Activated CD4-positive, alpha-beta T cell treated with anti-CD3 and anti-CD28 coated beads for 24 hours (primary cell): Measurements from ENCODE around the gene KLK1.
A peak's percentile ranks its signal among the peaks of the same experiment; 100 is the strongest.
"Not testable (repeated sequence)": the region's sequence is repeated elsewhere in the genome, so short reads cannot be mapped to it uniquely, and the experiment has no call there.

Experiments used
- DNase-seq, 2 donors: peaks; one replicate each; pipeline ENCODE4 v3.0.0-alpha.2; 2020; ENCODE audit warnings: low read depth in 2 of 2

Gene KLK1

DNA sequence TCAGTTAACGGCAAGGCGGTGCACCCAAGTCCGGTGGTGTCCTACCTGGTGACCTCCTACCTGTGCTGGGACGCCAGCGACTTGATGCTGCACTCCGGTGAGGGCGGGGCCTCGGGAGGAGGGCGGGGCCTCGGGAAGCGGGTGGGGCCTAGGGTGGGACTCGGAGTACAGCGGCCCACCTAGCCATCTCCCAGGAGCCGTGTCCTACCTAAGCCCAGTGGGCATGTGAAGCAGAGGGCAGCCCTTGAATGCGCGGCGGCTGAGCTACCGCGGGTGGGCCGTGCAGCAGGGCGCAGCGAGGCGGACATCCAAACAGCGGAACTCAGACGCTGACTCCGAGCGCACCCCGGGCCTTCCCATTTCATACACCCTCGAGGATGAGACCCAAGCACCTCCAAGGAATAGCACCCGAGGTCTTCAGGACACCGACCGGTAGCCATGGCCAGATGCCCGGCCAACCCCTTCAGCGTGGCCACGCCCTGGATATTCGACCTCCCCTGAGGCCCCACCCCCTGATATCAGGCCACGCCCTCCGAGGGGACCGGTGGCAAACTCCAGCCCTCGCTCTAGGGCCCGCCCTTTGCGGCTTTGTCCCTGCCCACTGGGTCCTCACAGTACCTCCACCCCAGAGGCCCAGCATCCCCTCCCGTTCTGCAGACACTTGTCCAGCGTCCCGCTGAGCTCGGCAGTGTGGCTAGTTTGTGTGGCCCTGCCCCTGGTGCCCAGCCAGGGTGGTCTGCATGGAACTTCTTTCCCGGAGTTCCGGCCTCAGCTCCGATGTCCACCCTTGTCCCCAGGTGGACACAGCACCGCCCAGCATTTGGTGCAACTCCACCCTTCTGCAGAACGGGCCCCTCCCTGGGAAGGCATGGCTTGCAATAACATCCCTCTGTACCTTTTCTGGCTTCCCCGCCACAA lies 5.4 kb downstream of the KLK1 start:
- no peak for DNase-seq

DNA sequence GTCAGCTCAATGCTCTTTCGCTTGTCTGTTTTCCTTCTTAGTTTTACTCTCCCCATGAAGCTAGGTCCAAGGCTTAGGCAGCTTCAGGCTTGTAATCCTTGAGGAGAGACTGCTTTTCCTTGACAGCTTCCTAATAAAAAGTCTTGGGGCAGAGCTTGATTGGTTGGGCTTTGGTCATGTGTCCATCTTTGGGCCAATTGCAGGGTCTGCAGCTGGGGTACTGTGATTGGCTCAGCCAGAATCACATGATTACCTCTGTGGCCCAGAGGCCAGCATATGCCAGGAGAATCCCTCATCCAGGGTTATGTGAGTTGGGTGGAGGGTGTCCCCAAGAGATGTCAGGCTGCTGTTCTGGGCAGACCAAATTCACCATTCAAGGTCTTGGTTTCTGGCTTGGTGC lies 8.1 kb downstream of the KLK1 start:
- no peak for DNase-seq

DNA sequence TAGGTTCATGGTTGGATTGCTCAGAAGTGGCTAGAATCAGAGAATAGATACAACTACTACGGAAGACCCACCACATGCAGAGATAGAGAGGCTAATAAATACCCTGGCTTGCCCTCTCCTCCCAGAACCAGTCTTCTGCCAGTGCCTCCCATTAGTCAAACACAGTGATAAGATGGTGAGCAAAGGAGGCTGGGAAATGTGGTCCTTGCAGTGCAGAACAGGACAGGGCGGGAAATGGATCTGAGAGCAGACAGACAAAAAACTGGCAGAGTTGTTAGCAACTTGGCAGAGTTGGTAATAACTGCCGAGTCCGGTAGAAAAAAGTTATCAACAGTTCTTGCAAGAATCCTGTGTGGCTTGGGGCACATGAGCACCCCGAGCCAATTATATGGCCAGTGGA lies 8.7 kb downstream of the KLK1 start:
- no peak for DNase-seq

DNA sequence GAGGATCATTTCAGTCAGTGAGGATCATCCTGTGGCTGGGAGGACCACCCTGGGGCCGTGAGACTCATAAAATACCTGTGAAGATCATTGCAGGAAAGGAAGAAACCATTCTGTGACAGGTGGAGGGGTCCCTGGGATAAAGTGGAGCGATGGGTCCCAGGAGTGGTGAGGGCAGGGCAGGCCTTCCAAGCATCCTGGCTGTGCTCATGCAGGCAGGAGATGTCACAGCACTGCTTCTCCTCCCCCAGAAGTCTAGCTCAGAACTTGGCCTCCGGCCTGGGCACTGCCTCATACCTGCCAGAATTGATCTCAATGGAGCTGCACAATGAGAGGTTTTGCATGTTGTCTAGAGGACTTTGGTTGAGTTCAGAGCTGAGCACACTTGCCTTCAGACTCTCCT lies 11.1 kb downstream of the KLK1 start:
- DNase-seq, result no peak

DNA sequence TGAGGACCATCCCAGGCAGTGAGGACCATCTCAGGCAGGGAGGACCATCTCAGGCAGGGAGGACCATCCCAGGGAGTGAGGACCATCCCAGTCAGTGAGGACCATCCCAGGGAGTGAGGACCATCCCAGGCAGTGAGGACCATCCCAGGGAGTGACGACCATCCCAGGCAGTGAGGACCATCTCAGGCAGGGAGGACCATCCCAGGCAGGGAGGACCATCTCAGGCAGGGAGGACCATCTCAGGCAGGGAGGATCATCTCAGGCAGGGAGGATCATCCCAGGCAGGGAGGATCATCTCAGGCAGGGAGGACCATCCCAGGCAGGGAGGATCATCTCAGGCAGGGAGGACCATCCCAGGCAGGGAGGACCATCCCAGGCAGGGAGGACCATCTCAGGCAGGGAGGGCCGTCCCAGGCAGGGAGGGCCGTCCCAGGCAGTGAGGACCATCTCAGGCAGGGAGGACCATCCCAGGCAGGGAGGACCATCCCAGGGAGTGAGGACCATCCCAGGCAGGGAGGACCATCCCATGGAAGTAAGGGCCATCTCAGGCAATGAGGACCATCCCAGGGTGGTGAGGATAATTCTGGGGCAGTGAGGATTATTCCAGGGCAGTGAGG lies 11.9 kb downstream of the KLK1 start:
- not testable (repeated sequence) for DNase-seq

DNA sequence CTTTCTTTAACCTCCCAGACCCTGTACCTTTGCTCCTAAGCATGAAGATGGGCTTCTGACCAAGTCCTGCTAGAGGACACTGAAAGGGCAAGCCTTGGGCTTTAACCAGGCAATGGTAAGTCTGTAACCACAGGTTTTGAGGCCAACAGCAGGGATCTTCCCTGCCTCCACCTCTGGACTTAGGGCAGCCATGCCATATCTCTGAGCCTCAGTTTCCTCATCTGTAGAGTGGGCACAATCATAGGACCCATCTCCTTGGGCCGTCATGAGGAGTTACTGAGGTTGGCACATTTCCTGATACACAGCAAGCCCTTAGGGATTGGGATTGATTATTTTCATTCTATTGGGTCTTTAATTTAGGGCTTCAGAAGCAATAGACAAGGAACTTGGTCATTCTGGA lies 14.7 kb downstream of the KLK1 start:
- DNase-seq, result no peak

DNA sequence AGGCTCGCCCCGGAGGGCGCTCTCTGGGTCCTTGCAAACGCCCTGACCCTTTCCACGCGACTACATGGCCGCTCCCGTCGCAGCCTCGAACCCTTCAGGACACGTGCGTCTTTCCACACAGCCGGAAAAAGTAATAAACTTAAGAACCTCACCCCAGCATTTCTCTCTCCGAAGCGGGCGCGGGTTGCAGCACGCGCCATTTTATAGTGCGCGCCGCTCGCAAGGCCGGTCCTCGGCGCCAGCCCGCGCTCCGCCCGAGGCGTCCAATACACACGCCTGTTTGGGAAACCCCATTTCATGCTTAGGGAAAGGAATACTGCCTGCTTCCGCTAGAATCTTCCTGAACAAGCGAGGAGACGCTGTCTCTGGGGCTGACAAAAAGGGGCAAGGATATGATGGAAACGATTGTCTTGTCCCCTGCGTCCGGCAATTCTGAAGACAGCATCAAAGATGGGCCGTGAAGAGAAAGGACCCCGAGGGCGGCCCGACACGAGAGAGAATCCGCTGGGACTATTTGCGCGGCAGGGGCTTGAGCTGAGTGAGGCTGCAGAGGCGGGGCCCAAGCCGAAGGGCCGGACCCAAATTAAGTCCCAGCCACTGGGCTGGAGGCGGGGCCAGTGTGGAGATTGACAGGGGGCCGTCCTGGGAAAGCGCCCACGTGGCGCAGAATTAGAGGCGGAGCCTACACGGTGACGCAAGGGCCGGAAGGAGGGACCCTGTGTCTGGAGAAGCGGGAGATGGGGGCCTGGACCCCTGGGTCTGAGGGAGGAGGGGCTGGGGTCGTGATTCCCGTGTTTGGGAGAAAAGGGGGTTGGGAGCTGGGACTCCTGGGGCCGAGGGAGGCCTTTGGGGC lies 18.9 kb downstream of the KLK1 start:
- DNase-seq, result peak; percentile 97 to 98

DNA sequence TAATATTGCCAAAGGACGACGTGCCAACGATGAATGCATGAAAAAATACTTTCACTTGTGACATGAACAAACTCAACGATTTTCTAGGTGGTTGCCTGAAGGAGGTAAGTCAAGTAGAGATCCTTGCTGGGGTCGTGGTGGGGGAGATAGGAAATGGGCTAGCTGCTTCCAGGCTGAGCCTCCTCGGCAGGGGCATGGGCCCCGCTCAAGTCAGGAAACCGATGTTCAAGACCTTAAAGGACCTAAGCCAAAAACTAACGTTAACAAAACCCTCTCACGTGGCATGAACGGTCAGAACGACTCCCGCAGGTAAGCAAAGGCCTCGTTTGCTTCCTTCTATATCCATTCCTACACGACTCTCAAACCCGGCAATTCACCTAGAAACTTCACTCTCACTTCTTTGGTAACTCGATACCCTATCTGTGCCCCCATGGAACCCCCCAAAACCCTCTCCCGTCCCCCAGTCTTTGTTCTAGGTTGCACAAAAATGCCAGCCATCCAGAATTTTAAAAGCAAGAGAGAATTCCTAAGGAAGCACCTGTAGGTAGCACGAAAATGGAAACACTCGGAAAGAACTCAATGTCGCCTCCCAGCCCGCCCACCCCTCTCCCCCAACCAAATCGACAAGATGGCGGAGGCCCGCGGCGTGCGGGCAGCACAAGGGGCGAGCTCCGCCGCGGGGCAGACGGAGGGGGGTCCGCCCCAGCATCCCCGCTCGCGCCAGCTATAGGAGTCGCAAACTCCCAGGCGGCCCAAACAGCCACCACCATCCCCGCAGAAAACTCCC lies 19.8 kb downstream of the KLK1 start:
- no peak for DNase-seq

DNA sequence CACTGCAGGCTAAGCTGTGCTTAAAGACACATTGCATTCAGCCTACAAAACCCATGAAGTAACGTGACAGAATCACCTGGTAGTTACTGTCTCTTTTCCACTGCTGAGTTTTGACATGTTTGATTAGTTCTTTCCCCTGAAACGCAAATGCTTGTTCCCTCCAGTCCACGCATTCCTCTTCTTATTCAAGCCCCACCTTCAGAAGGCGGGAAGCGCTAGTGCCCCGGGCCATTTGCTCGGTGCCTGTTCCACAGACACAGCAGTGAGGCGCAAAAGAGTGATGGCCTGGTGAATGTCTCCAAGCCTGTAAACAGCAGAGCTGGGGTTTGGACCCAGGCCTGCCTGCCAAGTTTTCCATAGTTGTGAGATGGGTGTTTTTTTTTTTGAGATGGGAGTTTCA lies 22.5 kb downstream of the KLK1 start:
- no peak for DNase-seq

DNA sequence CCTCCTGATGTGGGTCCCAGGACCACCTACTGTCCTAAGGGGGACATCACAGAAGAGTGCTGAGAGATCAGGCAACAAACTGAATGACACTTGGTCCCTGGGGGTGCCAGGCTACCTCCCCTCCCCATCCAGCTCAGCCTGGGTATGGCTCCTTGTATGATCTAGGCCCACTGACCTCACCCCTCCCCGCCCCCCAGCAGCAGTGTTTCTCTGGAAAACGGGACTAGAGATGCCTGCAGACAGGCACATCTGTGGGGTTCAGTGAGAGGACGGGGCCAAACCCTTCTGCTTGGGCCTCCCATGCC lies 24.1 kb downstream of the KLK1 start:
- DNase-seq, result no peak

DNA sequence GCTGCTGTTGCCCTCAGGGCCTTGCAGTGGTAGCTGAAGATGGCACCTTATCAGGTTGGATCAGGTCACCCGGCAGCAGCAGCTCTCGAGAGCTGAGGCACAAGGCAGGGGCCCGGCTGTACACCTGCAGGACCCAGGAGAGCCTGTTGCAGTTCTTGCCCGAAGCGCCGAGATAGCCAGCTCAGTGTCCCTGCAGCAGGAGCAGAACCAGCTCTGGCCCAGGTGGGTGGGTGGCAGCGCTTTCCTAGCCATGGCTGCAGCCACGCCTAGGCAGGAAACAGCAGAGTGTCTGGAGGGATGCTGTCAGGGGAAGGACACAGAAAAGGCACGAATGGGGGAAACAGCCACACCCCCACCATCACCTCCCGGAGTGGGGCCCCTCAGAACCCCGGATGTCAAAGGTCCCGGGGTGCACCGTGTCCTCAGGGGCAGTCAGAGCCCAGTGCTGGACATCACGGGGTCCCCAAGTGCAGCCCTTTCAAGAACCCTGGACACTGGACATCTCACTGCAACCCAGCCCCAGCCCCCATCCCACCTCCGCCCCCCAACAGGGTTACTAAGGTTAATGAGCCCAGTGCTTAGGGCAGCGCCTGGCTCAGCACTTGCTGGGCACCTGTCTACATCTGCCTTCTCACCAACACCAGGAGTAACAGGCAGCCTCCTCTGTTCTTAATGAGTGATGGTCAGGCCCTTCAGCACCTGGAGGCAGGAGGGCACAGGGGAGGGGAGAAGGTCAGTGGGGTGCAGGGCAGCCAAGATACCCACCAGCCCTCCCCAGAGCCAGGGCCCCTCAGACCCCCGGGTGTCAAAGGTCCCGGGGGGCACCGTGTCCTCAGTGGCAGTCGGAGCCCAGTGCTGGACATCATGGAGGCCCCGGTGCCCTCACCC lies 24.7 kb downstream of the KLK1 start:
- DNase-seq, result no peak

DNA sequence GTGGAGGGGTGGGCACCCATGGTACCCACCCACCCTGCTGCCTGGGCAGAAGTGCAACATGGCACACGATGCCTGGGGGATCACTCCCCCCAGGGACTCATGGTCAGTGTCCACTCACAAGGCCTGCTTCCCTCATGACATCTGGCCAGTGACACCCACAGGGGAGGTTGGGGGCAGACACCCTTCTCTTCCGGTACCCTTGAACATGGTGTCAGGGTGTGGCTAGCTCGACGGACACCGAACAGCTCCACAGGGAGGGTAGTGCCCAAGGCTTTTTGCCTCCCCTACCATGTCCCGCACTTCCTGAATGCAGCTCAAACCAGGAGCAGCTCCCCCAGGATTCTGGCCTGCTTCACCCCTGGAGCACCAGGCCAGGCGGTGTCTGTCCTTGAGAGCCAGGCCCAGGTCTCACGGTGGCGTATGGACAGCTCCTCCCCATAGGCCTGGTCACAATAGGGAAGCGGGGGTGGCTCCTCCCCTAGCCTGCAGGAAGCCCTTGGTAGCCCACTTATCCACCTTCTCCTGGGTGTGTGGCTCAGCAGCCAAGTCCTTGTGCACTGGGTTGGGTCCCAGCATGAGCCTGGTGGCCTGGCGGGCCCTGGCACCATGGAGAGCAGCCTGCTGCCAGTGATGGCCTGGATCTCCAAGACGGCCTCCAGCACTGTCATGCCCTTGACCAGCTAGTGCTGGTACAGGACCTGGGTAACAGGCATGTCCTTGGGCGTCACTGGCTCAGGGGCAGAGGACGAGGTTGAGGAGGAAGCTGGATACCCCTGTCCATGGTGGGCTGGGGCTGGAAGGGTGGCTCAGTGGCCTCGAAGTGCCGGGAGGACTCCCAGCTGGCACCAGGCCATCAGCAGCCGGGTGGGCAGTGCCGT lies 25.6 kb downstream of the KLK1 start:
- DNase-seq, result no peak

DNA sequence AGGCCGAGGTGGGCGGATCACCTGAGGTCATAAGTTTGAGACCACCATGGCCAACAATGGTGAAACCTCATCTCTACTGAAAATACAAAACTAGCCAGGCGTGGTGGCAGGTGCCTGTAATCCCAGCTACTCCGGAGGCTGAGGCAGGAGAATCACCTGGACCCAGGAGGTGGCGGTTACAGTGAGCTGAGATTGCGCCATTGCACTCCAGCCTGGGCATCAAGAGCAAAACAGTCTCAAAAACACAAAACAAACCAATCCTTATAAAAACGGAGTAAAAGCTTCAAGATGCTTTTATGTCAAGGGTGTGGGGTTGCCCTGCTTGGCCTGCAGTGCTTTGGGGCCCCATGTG lies 26.2 kb downstream of the KLK1 start:
- DNase-seq, result no peak

DNA sequence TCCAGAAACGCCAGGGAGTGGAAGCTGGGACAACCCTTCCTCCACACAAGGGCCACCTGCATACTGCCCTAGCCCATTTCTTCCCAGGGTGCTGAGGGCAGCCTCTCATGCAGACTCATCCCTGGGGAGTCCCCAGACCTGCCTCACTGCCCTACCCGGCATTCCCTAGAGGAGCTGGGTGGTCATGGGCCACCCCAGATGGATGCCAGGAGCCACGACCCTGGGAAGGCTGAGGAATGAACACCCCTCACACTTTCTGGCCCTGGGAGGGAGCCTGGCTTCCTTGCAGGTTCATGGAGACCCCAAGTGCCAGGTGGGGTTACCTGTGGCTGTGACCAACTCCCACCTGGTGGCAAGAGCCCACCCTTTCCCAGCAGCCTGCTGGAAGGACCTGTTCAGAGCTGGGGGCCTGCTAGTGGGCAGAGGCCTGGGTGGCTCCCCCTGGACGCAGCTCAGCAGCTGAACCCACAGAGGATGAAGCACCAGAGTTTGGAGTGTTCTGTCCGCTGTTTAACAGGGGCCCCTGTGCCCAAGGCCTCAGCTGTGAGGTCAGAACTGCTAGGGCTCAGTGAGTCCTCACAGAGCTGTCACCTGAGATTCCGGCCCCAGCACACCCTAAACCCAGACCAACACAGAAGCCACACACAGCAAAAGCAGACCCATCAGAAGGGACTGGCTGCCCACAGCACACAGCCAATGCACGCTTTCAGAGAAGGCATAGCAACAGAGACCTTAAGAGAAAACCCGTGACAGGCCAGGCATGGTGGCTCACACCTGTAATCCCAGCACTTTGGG lies 26.8 kb downstream of the KLK1 start:
- DNase-seq, result no peak

DNA sequence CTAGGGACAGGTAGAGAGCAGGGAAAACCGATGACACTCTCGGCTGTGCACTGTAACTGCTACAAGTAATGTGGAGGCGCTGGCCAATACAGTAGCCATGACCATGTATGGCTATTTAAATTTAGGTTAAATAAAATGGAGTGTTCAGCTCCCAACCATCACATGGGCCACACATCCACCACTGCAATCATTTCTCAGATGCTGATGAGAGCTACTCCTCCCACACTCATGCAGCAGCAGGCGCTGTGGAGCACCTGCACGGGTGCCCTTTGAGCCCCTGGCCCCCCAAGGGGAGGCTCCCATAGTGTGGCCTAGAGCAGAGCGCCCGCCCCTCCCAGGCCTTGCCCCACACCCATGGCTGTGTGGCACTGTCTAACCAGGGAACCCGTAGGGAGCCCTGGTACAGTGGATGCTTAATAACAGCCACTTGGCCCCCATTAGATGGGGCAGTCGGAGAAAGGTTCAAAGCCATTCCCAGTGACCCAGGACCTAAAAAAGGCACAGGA lies 27.4 kb downstream of the KLK1 start:
- DNase-seq, result no peak

DNA sequence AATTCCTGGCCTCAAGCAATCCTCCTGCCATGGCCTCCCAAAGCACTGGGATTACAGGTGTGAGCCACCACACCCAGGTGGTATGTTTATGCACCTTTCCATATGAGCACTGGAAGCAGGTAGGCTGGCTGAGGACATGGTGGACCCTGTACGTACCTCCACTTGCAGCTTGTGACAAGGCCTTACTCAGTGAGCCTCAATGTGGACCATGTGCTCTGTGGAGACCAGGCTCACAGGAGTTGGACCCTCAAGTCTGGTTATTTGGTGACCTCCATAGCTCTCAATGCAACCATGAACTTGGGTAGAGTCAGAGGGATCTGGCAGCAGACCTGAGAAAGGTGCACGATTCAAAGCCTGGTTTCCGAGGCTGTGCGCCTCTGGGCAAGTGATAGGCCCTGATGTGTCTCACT lies 27.9 kb downstream of the KLK1 start:
- no peak for DNase-seq

DNA sequence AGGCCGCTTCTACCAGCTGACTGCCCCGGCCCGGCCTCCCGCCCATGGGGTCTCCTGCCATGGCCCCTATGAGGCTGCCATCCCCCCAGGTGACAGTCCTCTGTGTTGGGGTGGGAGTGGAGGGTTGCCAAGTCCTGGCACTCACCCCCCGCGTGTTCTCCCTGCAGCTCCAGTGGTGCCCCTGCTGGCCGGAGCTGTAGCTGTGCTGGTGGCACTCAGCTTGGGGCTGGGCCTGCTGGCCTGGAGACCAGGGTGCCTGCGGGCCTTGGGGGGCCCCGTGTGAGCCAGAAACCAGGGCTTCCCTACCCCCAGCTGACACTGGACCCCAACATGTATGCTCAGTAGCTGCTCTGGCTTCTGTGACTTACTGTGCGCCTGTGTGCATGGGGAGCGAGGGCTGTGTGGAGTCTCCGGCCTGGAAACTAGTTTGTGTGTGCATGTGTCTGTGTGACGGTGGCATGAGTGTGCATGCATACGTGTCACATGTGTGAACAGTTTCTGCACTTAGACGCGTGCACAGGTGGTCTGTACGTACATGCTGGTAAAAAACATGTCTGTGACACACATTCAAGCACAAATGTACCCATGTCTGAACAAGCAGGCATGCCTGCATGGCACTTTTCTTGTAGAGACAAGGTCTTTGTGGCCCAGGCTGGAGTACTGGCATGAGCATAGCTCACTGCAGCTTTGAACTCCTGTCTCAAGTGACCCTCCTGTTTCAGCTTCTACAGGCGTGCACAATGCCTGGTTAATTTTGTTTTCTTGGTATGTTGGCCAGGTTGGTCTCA lies 28.5 kb downstream of the KLK1 start:
- peak; percentile 31 to 48 for DNase-seq
